Hepatocyte (in vitro differentiated cells): Measurements from ENCODE around the gene FPR3. TPM values are rescaled to one million over a fixed set of nuclear protein-coding genes. Genes with fewer than 3 reads are reported as not detected.

Experiments
- DNase-seq: peaks from one replicate; pipeline ENCODE4 v3.0.0-alpha.2; 2016; ENCODE audit warnings: low spot score
- H2AFZ ChIP-seq: fragments of 200-600 bp; sonication (generic); 2 replicates; pipeline ENCODE4 v1.6.0; 2016; ENCODE audit warnings: antibody characterized with exemption, mild to moderate bottlenecking
- H3K27ac ChIP-seq: fragments of 200-600 bp; sonication (generic); 2 replicates; pipeline ENCODE4 v1.5.1; 2016; ENCODE audit warnings: mild to moderate bottlenecking
- H3K27me3 ChIP-seq: fragments of 200-600 bp; sonication (generic); 2 replicates; pipeline ENCODE4 v1.6.1; 2016
- H3K36me3 ChIP-seq: fragments of 200-600 bp; sonication (generic); replicated peaks from 2 replicates; pipeline ENCODE4 v1.5.1; 2016; ENCODE audit warnings: low read depth; ENCODE audit not compliant: insufficient read depth
- H3K4me1 ChIP-seq: fragments of 200-600 bp; sonication (generic); 2 replicates; pipeline ENCODE4 v1.5.1; 2016; ENCODE audit warnings: mild to moderate bottlenecking, moderate library complexity; ENCODE audit not compliant: insufficient read depth
- H3K4me2 ChIP-seq: fragments of 200-600 bp; sonication (generic); 2 replicates; pipeline ENCODE4 v1.6.0; 2016
- H3K4me3 ChIP-seq: fragments of 200-600 bp; sonication (generic); 2 replicates; pipeline ENCODE4 v1.5.1; 2016; ENCODE audit warnings: mild to moderate bottlenecking
- H3K79me2 ChIP-seq: fragments of 200-600 bp; sonication (generic); 2 replicates; pipeline ENCODE4 v1.6.0; 2017; ENCODE audit warnings: mild to moderate bottlenecking
- H3K9me2 ChIP-seq: fragments of 200-600 bp; sonication (generic); replicated peaks from 2 replicates; pipeline ENCODE4 v1.6.0; 2017; ENCODE audit warnings: mild to moderate bottlenecking; ENCODE audit not compliant: insufficient read depth
- H3K9me3 ChIP-seq: fragments of 200-600 bp; sonication (generic); 2 replicates; pipeline ENCODE4 v1.5.1; 2016; ENCODE audit warnings: low read depth, mild to moderate bottlenecking
- H4K20me1 ChIP-seq: fragments of 200-600 bp; sonication (generic); 2 replicates; pipeline ENCODE4 v1.6.0; 2016; ENCODE audit warnings: mild to moderate bottlenecking; ENCODE audit not compliant: insufficient read depth, poor library complexity, severe bottlenecking
- EZH2 ChIP-seq: fragments of 200-600 bp; sonication (generic); IDR thresholded peaks from 2 replicates; pipeline ENCODE4 v1.6.1; 2016; ENCODE audit warnings: antibody characterized with exemption, mild to moderate bottlenecking, borderline replicate concordance
- EZH2phosphoT487 ChIP-seq: fragments of 200-600 bp; sonication (generic); IDR thresholded peaks from one replicate; pipeline ENCODE4 v1.6.1; 2018; ENCODE audit warnings: antibody characterized with exemption, mild to moderate bottlenecking, low read depth, moderate library complexity; ENCODE audit not compliant: unreplicated experiment, severe bottlenecking
- WGBS: methylation state at CpG from one replicate; pipeline ENCODE4 v1.1.6; 2016; ENCODE audit warnings: low lambda C conversion rate; ENCODE audit errors: missing lambda C conversion rate; 5-methylcytosine and 5-hydroxymethylcytosine counted together
- polyA plus RNA-seq: library from polyadenylated mRNA; unstranded; fragments of >200 nt; fragmentation: Nextera tagmentation; extraction: Ambion mirVana; gene quantifications from 2 replicates; pipeline ENCODE4 v1.2.1, GENCODE V29; 2016
- total RNA-seq: library from RNA; depleted of rRNA; stranded (reverse); fragments of >200 nt; gene quantifications from 2 replicates; pipeline ENCODE4 v1.2.3, GENCODE V29; 2014
- TF ChIP-seq, protein P1 (sequence below): fragments of 200-600 bp; sonication (generic); IDR thresholded peaks from 2 replicates; pipeline ENCODE4 v1.5.1; 2016; ENCODE audit warnings: antibody characterized with exemption, mild to moderate bottlenecking; ENCODE audit not compliant: poor library complexity

FPR3 gene
- total and polyA plus RNA-seq, 2 experiments from 2014 or later, result not detected

- 70% methylated on average over 5 of the region's 5 CpGs for WGBS
- Histone ChIP-seq H3K4me3 (no peak overlapping the region), H2AFZ (no peak overlapping the region), H3K27me3 (no peaks in the 10 kb centered on the region), H4K20me1 (no peaks in the 10 kb centered on the region), H3K36me3 (no peaks in the 10 kb centered on the region), H3K27ac (no peak overlapping the region), H3K9me3 (no peaks in the 10 kb centered on the region), H3K9me2 (no peaks in the 10 kb centered on the region), H3K4me2 (no peak overlapping the region), H3K79me2 (no peaks in the 10 kb centered on the region), H3K4me1 (no peaks in the 10 kb centered on the region)
- no peak for DNase-seq
- TF ChIP-seq, protein P1, sequence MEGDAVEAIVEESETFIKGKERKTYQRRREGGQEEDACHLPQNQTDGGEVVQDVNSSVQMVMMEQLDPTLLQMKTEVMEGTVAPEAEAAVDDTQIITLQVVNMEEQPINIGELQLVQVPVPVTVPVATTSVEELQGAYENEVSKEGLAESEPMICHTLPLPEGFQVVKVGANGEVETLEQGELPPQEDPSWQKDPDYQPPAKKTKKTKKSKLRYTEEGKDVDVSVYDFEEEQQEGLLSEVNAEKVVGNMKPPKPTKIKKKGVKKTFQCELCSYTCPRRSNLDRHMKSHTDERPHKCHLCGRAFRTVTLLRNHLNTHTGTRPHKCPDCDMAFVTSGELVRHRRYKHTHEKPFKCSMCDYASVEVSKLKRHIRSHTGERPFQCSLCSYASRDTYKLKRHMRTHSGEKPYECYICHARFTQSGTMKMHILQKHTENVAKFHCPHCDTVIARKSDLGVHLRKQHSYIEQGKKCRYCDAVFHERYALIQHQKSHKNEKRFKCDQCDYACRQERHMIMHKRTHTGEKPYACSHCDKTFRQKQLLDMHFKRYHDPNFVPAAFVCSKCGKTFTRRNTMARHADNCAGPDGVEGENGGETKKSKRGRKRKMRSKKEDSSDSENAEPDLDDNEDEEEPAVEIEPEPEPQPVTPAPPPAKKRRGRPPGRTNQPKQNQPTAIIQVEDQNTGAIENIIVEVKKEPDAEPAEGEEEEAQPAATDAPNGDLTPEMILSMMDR, result no peak
- TF ChIP-seq EZH2phosphoT487 (no peak), EZH2 (no peak)
These were observed 29.9 kb upstream of the FPR3 start for GRCh38 chr19:51765086-51765485.

DNA sequence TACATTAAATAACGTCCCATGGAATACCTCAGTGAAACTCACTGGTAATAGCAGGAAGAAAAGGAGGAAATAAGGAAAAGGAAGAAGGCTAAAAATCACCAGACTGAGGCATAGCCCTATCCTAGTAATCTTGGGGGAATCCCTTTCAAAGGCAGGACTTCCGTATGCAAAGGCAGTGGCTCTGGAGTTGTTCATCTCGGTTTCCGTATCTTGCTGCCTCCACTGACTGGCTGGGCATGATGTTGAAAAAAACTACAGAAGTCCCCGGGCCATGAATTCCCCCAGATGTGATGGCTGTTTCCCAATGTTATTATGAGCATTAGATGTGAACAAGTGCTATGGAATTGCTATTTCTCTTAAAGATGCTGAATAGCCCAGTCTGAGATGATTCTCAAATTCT lies 28.5 kb upstream of the FPR3 start:
- no peaks in the 10 kb centered on the region for H3K79me2 ChIP-seq
- H2AFZ ChIP-seq, result no peak overlapping the region
- no peaks in the 10 kb centered on the region for H3K27me3 ChIP-seq
- H3K9me2 ChIP-seq, result no peaks in the 10 kb centered on the region
- no peak overlapping the region for H3K27ac ChIP-seq
- H3K36me3 ChIP-seq, result no peaks in the 10 kb centered on the region
- no peaks in the 10 kb centered on the region for H3K4me1 ChIP-seq
- TF ChIP-seq EZH2, result no peak
- TF ChIP-seq, protein P1, result no peak
- no peak for TF ChIP-seq EZH2phosphoT487
- H4K20me1 ChIP-seq, result no peaks in the 10 kb centered on the region
- no peak overlapping the region for H3K4me3 ChIP-seq
- no peak overlapping the region for H3K4me2 ChIP-seq
- 85% methylated on average over 5 of the region's 5 CpGs for WGBS
- no peak for DNase-seq
- no peaks in the 10 kb centered on the region for H3K9me3 ChIP-seq

DNA sequence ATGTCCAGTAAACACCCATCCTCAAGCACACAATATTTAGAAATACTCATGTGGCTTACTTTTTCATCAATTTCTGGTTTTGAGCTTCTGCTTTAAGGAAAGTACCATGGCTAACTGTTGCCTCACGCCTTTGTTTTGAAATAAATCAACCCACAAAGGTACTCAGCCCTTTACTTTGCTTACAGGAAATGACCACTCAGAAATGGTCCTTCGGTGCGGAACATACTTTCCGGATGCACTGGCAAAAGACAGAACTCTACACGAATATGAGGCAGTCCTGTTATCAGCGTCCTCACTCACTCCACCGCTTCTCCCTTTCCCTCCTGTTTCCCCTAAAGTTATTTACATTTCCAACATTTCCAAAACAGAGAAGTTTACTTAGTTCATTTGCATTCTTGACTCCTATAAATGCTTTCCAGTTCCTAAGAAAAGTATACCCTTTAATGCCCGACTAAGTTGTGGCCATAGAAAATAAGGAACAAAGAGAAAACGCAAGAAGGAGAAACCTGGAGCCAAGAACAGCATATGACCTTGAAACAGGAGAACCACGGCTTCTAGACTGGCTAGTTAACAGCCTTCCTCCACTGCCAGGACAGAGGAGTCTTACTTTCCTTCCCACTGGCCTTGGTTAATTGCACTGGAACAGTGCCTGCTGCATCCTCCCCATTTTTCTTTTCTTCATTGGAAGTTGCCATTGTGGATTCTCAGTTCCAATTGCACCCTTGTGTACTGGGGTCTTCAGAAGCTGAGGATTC lies 23.4 kb upstream of the FPR3 start:
- no peak overlapping the region for H2AFZ ChIP-seq
- no peak overlapping the region for H3K27ac ChIP-seq
- no peak for DNase-seq

More for the DNA sequence above, 23.4 kb upstream of the FPR3 start:
- Histone ChIP-seq H3K9me3 (no peaks in the 10 kb centered on the region), H3K4me1 (no peaks in the 10 kb centered on the region), H3K9me2 (no peaks in the 10 kb centered on the region), H3K79me2 (no peaks in the 10 kb centered on the region), H3K36me3 (no peaks in the 10 kb centered on the region), H3K27me3 (no peaks in the 10 kb centered on the region), H4K20me1 (no peaks in the 10 kb centered on the region), H3K4me3 (no peak overlapping the region), H3K4me2 (no peak overlapping the region)
- 69% methylated on average over 10 of the region's 10 CpGs for WGBS
- TF ChIP-seq, protein P1, result no peak
- TF ChIP-seq EZH2 (no peak), EZH2phosphoT487 (no peak)
